ENCODE measurements around the gene FGF13.

The FGF13 gene

DNA sequence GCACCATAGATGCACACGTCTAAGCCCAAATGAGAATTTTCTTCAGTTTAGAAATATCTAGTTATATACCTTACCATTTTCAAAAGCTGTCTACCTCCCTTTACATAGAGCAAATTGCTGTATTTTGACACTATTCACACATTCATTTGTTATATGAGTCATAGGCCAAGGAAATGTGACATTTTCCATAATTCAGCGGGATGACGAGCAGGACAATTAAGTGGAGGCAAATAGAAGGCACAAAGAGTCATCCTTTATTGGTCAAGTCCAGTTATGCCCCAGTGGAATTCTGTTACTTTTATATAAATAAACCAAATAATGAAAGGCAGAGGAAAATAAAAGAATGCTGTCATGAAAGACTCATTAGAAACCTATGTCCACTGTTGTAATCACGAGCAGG, 27.9 kb downstream of the FGF13 start:
- DNase-seq = no peak
- in situ Hi-C loops (cut with MboI; ENCODE audit: low pct_unique_long_range_greater_than_20kb, low sequenced_read_pairs) = no loop called here

DNA sequence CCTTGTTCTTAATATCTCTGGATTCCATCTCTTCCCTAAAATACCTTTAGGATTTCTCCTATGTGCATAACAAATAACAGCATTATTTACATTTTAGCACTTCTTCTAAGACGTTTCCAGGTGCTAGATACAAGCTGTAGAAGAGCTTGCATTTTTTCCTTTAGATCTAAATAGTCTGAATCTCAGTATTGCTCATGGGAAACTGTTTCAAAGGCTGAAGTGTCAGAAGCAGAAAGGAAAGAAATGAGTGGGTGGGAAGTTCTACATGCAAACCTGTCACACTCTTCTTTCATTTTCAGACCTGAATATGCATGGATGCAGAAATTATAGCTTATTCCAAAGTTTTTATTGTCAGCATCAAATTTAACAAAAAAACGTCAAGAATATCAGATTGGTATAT, 41.8 kb downstream of the FGF13 start:
- in situ Hi-C loops (cut with MboI; ENCODE audit: low pct_unique_long_range_greater_than_20kb, low sequenced_read_pairs) = no loop called here
- no peak for DNase-seq

DNA sequence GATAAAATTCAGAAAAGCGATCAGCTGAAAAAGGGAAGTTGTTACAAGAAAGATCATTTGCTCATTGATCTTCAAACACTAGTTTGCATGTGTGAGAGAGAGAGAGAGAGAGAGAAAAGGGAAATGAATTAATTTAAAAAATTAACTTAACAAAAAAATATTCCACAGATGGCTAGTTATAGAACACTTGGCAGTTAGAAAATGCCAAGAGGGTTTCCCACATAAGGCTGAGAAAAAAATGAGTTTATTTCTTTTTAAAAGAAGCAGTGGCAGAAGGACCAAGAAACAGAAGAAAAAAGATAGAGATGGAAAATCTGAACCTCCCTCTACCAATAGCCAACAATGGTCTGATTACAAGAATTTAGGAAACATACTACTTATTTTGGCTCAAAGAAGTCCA, 47.1 kb downstream of the FGF13 start:
- in situ Hi-C loops (cut with MboI; ENCODE audit: low pct_unique_long_range_greater_than_20kb, low sequenced_read_pairs) = no loop called here
- no peak for DNase-seq

DNA sequence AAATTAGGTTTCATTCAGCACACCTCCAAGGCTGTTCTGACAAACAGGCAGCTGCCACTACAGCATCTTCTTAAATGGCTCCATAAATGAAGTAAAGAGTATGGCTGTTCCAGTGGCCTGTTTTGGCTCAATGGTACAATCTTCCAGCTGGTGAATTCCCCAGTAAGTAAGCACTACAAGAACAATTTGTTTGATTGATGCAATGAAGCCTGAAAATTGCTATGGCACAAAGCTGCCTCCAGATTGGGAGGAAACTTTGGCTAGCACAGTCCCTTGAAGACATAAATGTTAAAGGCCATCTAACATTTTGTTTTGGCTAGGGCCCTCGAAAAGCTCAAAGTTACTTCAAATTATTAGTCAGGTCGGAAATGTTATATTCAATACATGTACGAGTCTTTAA, 47.5 kb downstream of the FGF13 start:
- in situ Hi-C loops (cut with MboI; ENCODE audit: low pct_unique_long_range_greater_than_20kb, low sequenced_read_pairs) = no loop called here
- no peak for DNase-seq

DNA sequence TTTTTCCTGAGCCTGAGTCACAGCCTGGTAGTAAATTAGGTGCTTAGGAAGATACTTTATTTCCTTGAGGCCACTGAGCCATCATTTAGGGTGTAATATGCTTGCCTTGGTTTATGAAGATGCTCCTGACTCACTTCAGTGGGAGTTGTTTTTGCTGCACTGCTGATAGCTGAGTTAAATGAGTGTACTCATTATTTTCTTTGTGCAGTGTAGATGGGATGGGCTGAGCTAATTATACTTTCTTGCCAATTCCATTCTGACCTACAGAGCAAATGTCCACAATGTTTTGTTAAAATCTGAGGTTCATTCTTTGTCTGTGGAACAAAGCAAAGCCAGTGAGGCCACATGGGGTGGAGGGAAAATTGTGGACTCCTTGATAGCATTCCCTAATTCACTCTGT, 60.0 kb downstream of the FGF13 start:
- in situ Hi-C loops (cut with MboI; ENCODE audit: low pct_unique_long_range_greater_than_20kb, low sequenced_read_pairs) = no loop called here
- DNase-seq = no peak

DNA sequence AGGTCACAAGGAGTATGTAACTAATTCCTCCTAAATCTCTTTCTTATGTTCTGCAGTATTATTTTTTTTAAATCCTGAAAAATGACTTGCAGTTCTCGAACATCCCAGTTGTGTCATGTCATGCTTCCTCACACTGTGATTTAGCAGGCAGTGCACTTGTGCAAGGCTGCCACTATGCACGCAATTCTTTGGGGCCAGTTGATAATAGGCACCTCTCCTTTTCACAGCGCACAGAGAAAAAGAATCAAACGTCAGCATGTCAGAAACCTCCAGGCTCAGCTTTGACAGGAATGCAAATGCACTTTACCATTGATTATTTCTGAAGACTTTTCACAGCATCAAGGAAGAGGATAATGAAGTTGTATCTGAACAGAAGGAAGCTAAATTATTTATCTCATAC, 62.9 kb downstream of the FGF13 start:
- DNase-seq = no peak
- in situ Hi-C loops (cut with MboI; ENCODE audit: low pct_unique_long_range_greater_than_20kb, low sequenced_read_pairs) = no loop called here

DNA sequence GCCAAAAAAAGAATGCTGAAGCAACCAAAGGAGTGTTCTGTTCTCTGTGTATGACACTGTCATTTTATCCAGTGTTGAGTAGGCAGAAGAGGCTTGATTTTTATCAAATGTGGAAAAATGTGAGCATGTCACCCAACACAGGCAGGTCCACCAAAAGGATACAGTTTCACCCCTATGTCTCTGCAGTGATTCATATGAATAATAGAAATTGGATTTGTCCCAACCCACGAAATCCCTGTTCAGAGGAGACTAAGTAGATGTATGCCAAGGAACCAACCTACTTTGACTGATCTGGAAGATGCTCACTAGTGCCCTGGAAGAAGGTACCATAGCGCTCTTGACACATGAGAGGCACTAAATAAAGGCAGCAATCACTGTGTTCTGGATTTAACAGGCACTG, 72.5 kb downstream of the FGF13 start:
- DNase-seq = no peak
- in situ Hi-C loops (cut with MboI; ENCODE audit: low pct_unique_long_range_greater_than_20kb, low sequenced_read_pairs) = no loop called here

Measured in KBM-7 (cell line).